ENCODE measurements around the gene MYO6. TPM values are rescaled to one million over a fixed set of nuclear protein-coding genes. Genes with fewer than 3 reads are reported as not detected.
A peak's percentile ranks its signal among the peaks of the same experiment; 100 is the strongest.
"Not testable (repeated sequence)": the region's sequence is repeated elsewhere in the genome, so short reads cannot be mapped to it uniquely, and the experiment has no call there.

The MYO6 gene
- total RNA-seq, 6 experiments from 2014 or later: 16.0 to 28.3 (median 18.3) TPM

DNA sequence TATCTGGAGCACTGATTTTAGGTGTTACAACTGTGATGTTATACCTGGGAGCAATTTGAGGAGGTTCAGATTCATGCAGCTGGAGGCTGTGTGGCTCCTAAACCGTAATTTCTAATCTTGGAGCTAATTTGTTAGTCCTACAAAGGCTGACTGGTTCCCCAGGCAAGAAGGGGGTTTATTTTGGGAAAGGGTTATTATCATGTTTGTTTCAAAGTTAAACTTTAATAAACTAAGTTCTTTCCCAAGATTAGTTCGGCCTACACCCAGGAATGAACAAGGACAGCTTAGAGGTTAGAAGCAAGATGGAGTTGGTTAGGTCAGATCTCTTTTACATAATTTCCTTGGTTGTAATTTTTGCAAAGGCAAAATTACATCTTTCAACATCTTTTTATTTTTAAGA lies 135.8 kb downstream of the MYO6 start:
- TF ChIP-seq, protein P1, sequence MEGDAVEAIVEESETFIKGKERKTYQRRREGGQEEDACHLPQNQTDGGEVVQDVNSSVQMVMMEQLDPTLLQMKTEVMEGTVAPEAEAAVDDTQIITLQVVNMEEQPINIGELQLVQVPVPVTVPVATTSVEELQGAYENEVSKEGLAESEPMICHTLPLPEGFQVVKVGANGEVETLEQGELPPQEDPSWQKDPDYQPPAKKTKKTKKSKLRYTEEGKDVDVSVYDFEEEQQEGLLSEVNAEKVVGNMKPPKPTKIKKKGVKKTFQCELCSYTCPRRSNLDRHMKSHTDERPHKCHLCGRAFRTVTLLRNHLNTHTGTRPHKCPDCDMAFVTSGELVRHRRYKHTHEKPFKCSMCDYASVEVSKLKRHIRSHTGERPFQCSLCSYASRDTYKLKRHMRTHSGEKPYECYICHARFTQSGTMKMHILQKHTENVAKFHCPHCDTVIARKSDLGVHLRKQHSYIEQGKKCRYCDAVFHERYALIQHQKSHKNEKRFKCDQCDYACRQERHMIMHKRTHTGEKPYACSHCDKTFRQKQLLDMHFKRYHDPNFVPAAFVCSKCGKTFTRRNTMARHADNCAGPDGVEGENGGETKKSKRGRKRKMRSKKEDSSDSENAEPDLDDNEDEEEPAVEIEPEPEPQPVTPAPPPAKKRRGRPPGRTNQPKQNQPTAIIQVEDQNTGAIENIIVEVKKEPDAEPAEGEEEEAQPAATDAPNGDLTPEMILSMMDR (IDR thresholded peaks at IDR 0.05): no peak
- no peak for TF ChIP-seq POLR2A (IDR thresholded peaks at IDR 0.05)
- peaks cover 0 to 13% (median 3%) of the 10 kb centered on the region in 4 donors for H3K4me1 ChIP-seq
- H3K9me3 ChIP-seq: no peaks in the 10 kb centered on the region
- DNase-seq: no peak
- 25% methylated on average over 2 of the region's 2 CpGs for WGBS (ENCODE audit: insufficient coverage, low coverage, low lambda C conversion rate, missing lambda C conversion rate)
- peaks cover 0 to 4% (median 0%) of the 10 kb centered on the region in 4 donors for H3K36me3 ChIP-seq
- intact Hi-C loops (cut with DNase I): no loop called here
- no peak overlapping the region for H3K27ac ChIP-seq
- peak; percentile 30 to 81 (median 60) for ATAC-seq
- H3K4me3 ChIP-seq: no peak overlapping the region
- no peaks in the 10 kb centered on the region for H3K27me3 ChIP-seq

DNA sequence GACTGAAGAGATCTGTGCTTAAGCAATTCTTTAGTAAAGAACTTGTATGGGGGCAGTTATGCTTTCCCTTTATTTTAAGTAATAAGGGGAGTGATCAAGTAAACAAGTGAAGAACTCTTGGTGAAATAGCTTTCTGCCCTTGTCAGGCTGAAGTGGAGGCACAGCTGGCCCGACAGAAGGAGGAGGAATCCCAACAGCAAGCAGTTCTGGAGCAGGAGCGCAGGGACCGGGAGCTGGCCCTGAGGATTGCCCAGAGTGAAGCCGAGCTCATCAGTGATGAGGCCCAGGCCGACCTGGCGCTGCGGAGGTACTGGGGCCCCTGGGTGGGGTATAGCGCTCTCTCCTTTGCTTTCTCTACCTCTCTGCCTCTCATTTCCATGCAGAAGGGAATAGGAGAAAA lies 143.3 kb downstream of the MYO6 start:
- no peaks in the 10 kb centered on the region for H3K27me3 ChIP-seq
- no peak overlapping the region for H3K27ac ChIP-seq
- no peak for TF ChIP-seq POLR2A (IDR thresholded peaks at IDR 0.05)
- H3K4me3 ChIP-seq: no peak overlapping the region
- peaks cover 0 to 4% (median 0%) of the 10 kb centered on the region in 4 donors for H3K36me3 ChIP-seq
- H3K9me3 ChIP-seq: no peaks in the 10 kb centered on the region
- intact Hi-C loops (cut with DNase I): no loop called here
- 93% methylated on average over 6 of the region's 8 CpGs for WGBS (ENCODE audit: insufficient coverage, low coverage, low lambda C conversion rate, missing lambda C conversion rate)
- no peak for DNase-seq
- ATAC-seq: peak in 1 of 4 donors; percentile 21
- H3K4me1 ChIP-seq: peaks cover 0 to 10% (median 0%) of the 10 kb centered on the region in 4 donors

- peaks cover 0 to 4% (median 0%) of the 10 kb centered on the region in 4 donors for H3K36me3 ChIP-seq
- peaks cover 0 to 10% (median 0%) of the 10 kb centered on the region in 4 donors for H3K4me1 ChIP-seq
- TF ChIP-seq POLR2A (IDR thresholded peaks at IDR 0.05): no peak
- TF ChIP-seq, protein P1 (IDR thresholded peaks at IDR 0.05): peak; percentile 69 to 76 (median 74)
- intact Hi-C loops (cut with DNase I): no loop called here
- ATAC-seq (peak; percentile 80 to 90 (median 87)), DNase-seq (no peak)
- no peak overlapping the region for H3K27ac ChIP-seq
- H3K27me3 ChIP-seq: no peaks in the 10 kb centered on the region
- 3% methylated on average over 5 of the region's 5 CpGs for WGBS (ENCODE audit: insufficient coverage, low coverage, low lambda C conversion rate, missing lambda C conversion rate)
- H3K9me3 ChIP-seq: no peaks in the 10 kb centered on the region
- H3K4me3 ChIP-seq: no peak overlapping the region
Observed at GRCh38 chr6:75893058-75893775, 144.2 kb downstream of the MYO6 start.

GRCh38 chr6:75893776-75894152 lies 144.7 kb downstream of the MYO6 start:
- TF ChIP-seq, protein P1 (IDR thresholded peaks at IDR 0.05): no peak
- no peak for TF ChIP-seq POLR2A (IDR thresholded peaks at IDR 0.05)
- ATAC-seq: peak; percentile 32 to 67 (median 52)
- no peak overlapping the region for H3K27ac ChIP-seq
- WGBS (ENCODE audit: insufficient coverage, low coverage, low lambda C conversion rate, missing lambda C conversion rate): 14% methylated on average over 2 of the region's 2 CpGs
- no peaks in the 10 kb centered on the region for H3K27me3 ChIP-seq
- H3K4me1 ChIP-seq: peaks cover 0 to 10% (median 0%) of the 10 kb centered on the region in 4 donors
- H3K4me3 ChIP-seq: no peak overlapping the region
- no peaks in the 10 kb centered on the region for H3K9me3 ChIP-seq
- H3K36me3 ChIP-seq: peaks cover 0 to 4% (median 0%) of the 10 kb centered on the region in 4 donors
- intact Hi-C loops (cut with DNase I): no loop called here
- DNase-seq: no peak

DNA sequence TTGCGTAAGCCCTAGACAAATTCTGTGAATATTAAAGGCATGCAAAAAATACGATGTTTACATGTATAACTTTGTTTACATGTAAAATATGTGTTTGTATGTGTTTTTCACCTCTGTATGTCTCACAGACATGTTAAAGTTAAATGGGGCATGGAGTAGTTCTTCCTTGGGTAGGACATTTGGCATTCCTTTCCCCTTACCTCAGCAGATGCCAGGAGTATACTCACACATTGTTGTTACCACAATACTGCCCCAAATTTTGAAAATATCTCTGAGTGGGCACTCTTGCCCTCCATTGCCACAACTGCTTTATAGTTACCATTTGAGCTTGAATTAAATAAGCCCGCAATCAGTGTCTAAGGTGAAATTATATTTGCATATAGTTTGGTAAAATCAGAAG lies 147.5 kb downstream of the MYO6 start:
- DNase-seq: no peak
- Histone ChIP-seq H3K4me1 (peaks cover 0 to 7% (median 0%) of the 10 kb centered on the region in 4 donors), H3K27me3 (no peaks in the 10 kb centered on the region), H3K36me3 (peaks cover 0 to 4% (median 0%) of the 10 kb centered on the region in 4 donors), H3K27ac (no peak overlapping the region), H3K9me3 (no peaks in the 10 kb centered on the region), H3K4me3 (no peak overlapping the region)
- no peak for ATAC-seq
- 36% methylated on average over 2 of the region's 3 CpGs for WGBS (ENCODE audit: insufficient coverage, low coverage, low lambda C conversion rate, missing lambda C conversion rate)
- intact Hi-C loops (cut with DNase I): no loop called here
- TF ChIP-seq POLR2A (IDR thresholded peaks at IDR 0.05): no peak
- TF ChIP-seq, protein P1 (IDR thresholded peaks at IDR 0.05): no peak

GRCh38 chr6:75900216-75900615 lies 151.2 kb downstream of the MYO6 start:
- DNase-seq; H3K9me3 ChIP-seq; H3K27me3 ChIP-seq; H3K4me3 ChIP-seq; ATAC-seq; H3K27ac ChIP-seq; intact Hi-C loops (cut with DNase I); H3K4me1 ChIP-seq; H3K36me3 ChIP-seq: not testable (repeated sequence)
- 100% methylated on average over 1 of the region's 1 CpG for WGBS (ENCODE audit: insufficient coverage, low coverage, low lambda C conversion rate, missing lambda C conversion rate)

DNA sequence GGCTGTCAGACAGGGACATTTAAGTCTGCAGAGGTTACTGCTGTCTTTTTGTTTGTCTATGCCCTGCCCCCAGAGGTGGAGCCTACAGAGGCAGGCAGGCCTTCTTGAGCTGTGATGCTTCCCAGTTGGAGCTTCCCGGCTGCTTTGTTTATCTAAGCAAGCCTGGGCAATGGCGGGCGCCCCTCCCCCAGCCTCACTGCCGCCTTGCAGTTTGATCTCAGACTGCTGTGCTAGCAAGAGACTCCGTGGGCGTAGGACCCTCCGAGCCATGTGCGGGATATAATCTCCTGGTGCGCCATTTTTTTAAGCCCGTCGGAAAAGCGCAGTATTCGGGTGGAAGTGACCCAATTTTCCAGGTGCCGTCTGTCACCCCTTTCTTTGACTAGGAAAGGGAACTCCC lies 156.1 kb downstream of the MYO6 start:
- intact Hi-C loops (cut with DNase I); H3K4me1 ChIP-seq; H3K36me3 ChIP-seq; H3K4me3 ChIP-seq; DNase-seq; H3K27me3 ChIP-seq; H3K9me3 ChIP-seq; ATAC-seq; H3K27ac ChIP-seq: not testable (repeated sequence)
- no CpG with 5 or more reads among the region's 14 CpGs for WGBS (ENCODE audit: insufficient coverage, low coverage, low lambda C conversion rate, missing lambda C conversion rate)

All from right lobe of liver (tissue), 6 donors.